Activated B cell treated with CpG ODN at 0.5 μM for 24 hours (primary cell): ENCODE data around the gene LRRC58. TPM values are rescaled to one million over a fixed set of nuclear protein-coding genes. Genes with fewer than 3 reads are reported as not detected.

Source experiments
- ATAC-seq: fragments of 200-7000 bp; cut with Tn5 transposase; one replicate; pipeline ENCODE4 v1.10.0; 2021; ENCODE audit warnings: low read depth, mild to moderate bottlenecking, moderate library complexity
- CTCF ChIA-PET: fragments of 350-600 bp; sonication (Branson Sonifier 250); formaldehyde crosslinking; loops from one replicate; lab custom pipeline; 2021; ENCODE audit warnings: antibody characterized with exemption; lab: Charles Lee
- POLR2A ChIA-PET: fragments of 350-600 bp; sonication (Branson Sonifier 250); formaldehyde crosslinking; loops from one replicate; lab custom pipeline; 2021; ENCODE audit warnings: antibody characterized with exemption; lab: Charles Lee
- DNase-seq: peaks from one replicate; pipeline ENCODE4 v3.0.0; 2022
- H3K27ac Mint-ChIP-seq: one replicate; pipeline ENCODE4 v1.8.0; 2020; ENCODE audit warnings: mixed read lengths
- H3K27me3 Mint-ChIP-seq: one replicate; pipeline ENCODE4 v1.8.0; 2021; ENCODE audit warnings: mixed read lengths
- H3K36me3 Mint-ChIP-seq: one replicate; pipeline ENCODE4 v1.8.0; 2021; ENCODE audit warnings: low read depth, mixed read lengths
- H3K4me1 Mint-ChIP-seq: one replicate; pipeline ENCODE4 v1.8.0; 2021; ENCODE audit warnings: mixed read lengths
- H3K4me3 Mint-ChIP-seq: one replicate; pipeline ENCODE4 v1.8.0; 2020; ENCODE audit warnings: mild to moderate bottlenecking, mixed read lengths
- H3K9me3 Mint-ChIP-seq: one replicate; pipeline ENCODE4 v1.8.0; 2020; ENCODE audit warnings: mixed read lengths
- intact Hi-C: fragments of 100-400 bp; cut with micrococcal nuclease; formaldehyde crosslinking; loops from one replicate; pipeline ENCODE4 v1.15.1; 2024
- total RNA-seq: library from RNA; stranded (reverse); gene quantifications from 2 replicates; pipeline ENCODE4 v1.2.3, GENCODE V29; 2022
- TF ChIP-seq, protein P1 (sequence below): fragments of 200-600 bp; IDR thresholded peaks from one replicate; pipeline ENCODE4 v1.8.0; 2022; ENCODE audit warnings: antibody characterized with exemption, mild to moderate bottlenecking

Gene LRRC58
- total RNA-seq, 1 donor from 2014 or later: 18.3 TPM

DNA sequence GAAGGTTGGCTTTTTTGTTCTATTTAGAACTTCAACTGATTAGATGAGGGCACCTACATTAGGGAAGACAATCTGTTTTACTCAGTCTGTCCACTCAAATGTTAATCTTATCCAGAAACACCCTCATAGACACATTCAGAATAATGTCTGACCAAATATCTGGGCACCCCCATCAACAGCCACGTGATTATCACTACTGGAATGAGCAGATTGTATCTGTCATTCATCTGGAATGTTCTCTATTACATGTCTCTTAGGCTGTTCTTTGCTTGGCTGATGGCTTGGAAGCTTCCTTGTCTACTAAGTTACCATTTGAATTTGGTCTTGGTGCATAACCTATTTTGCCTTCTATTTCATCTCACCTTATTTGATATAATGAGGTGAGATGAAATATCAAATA is 15.7 kb upstream of the LRRC58 start:
- Mint-ChIP-seq H3K4me1 (no peaks in the 10 kb centered on the region), H3K36me3 (peaks cover 4% of the 10 kb centered on the region), H3K4me3 (no peak overlapping the region), H3K27me3 (no peaks in the 10 kb centered on the region), H3K9me3 (no peaks in the 10 kb centered on the region), H3K27ac (no peak overlapping the region)
- TF ChIP-seq, protein P1, sequence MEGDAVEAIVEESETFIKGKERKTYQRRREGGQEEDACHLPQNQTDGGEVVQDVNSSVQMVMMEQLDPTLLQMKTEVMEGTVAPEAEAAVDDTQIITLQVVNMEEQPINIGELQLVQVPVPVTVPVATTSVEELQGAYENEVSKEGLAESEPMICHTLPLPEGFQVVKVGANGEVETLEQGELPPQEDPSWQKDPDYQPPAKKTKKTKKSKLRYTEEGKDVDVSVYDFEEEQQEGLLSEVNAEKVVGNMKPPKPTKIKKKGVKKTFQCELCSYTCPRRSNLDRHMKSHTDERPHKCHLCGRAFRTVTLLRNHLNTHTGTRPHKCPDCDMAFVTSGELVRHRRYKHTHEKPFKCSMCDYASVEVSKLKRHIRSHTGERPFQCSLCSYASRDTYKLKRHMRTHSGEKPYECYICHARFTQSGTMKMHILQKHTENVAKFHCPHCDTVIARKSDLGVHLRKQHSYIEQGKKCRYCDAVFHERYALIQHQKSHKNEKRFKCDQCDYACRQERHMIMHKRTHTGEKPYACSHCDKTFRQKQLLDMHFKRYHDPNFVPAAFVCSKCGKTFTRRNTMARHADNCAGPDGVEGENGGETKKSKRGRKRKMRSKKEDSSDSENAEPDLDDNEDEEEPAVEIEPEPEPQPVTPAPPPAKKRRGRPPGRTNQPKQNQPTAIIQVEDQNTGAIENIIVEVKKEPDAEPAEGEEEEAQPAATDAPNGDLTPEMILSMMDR: no peak
- ChIA-PET POLR2A (interaction anchor here (1.5 kb wide), 1 partner anchor 16 kb away, joined by 4 read pairs; the partner anchor contains the start of gene LRRC58), CTCF (no interaction called here)
- DNase-seq (no peak), ATAC-seq (no peak)
- intact Hi-C loops: no loop called here

DNA sequence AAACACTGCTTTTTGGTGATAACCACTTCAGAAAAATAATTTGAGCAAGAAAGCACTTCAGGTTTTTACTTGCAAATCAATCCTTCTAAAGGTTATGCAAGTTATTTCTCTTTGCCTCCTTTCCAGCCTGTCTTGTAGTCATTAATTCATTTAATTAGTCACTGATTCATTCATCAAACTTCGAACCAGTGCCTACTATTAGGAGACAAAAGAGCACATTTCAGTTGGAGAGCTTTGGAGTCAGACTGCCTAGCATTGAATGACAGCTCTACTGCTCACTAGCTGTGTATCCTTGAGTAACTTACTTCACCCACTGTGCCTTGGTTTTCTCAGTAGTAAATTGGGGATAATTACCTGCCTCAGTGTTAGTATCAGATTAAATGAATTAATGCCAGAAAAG is 14.9 kb upstream of the LRRC58 start:
- intact Hi-C loops: no loop called here
- Mint-ChIP-seq H3K4me3 (no peak overlapping the region), H3K4me1 (no peaks in the 10 kb centered on the region), H3K27me3 (no peaks in the 10 kb centered on the region), H3K9me3 (no peaks in the 10 kb centered on the region), H3K36me3 (peaks cover 2% of the 10 kb centered on the region), H3K27ac (no peak overlapping the region)
- POLR2A ChIA-PET: interaction anchor here (1.5 kb wide), 1 partner anchor 15 kb away, joined by 4 read pairs; the partner anchor contains the start of gene LRRC58
- ATAC-seq (no peak), DNase-seq (no peak)
- CTCF ChIA-PET: interaction anchor here (0.7 to 1.2 kb wide), 2 partner anchors 10 to 53 kb away, joined by 3 to 4 read pairs; no protein-coding TSS in a partner anchor
- TF ChIP-seq, protein P1: no peak

DNA sequence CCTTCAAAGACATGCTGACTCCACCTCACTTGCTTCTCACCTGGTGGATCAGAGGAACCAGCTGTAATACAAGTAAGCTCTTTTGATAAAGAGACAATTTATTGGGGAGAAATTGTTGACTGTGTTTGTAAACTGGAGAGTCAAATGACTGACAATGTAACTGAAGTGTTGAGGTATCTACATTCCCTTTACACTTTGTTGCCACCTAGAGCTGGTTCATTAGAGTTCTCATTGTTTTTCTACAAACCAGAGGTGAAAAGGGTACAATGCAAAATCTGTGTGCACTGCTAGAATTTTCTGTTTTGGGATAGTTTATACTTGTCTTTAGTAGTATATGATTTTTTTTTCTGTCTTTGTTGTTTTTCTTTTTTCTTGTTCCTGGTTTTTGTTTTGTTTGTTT is 8.7 kb upstream of the LRRC58 start:
- H3K4me3 Mint-ChIP-seq: no peak overlapping the region
- H3K4me1 Mint-ChIP-seq: no peaks in the 10 kb centered on the region
- no peaks in the 10 kb centered on the region for H3K36me3 Mint-ChIP-seq
- no peak for DNase-seq
- TF ChIP-seq, protein P1: no peak
- CTCF ChIA-PET: interaction anchor here (1.1 kb wide), 1 partner anchor 114 kb away, joined by 3 read pairs; no protein-coding TSS in a partner anchor
- H3K9me3 Mint-ChIP-seq: no peaks in the 10 kb centered on the region
- H3K27ac Mint-ChIP-seq: no peak overlapping the region
- POLR2A ChIA-PET: no interaction called here
- ATAC-seq: no peak
- no peaks in the 10 kb centered on the region for H3K27me3 Mint-ChIP-seq
- intact Hi-C loops: loop anchor here (10.0 kb wide), 1 partner anchor 533 kb away; no protein-coding TSS in a partner anchor

DNA sequence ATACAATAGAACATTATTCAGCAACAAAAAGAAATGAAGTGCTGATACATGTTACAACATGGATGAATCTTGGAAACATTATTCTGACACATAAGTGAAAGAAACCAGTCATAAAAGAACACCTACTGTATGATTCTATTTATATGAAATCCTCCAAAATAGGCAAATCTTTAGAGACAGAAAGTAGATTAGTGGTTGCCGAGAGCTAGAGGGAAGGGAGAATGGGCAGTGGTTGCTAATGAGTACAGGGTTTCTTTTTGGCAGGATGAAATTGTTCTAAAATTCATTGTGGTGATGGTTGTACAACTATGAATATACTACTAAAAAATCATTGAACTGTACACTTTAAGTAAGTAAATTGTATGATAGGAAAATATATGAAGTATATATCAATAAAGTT is 6.3 kb upstream of the LRRC58 start:
- H3K27me3 Mint-ChIP-seq: no peaks in the 10 kb centered on the region
- CTCF ChIA-PET: no interaction called here
- intact Hi-C loops: loop anchor here (10.0 kb wide), 1 partner anchor 531 kb away; no protein-coding TSS in a partner anchor

DNA sequence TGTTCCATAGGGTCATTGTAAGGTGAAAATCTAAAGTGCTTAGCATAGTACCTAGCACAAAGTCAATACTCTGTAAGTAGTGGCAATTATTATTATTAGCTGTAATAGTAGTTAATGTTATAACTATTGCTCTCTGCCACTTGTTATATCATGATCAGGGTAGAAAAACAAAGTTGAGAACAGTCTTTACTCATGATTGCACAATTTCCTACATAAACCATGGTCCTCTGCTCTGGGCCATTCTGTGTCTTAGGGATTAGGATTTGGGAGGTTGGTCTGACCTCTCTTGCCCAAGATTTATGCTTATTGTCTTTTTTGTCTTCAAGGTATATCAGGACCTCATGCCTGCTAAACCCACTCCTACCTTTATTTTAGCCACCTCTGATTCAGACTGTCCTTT is 4.3 kb upstream of the LRRC58 start:
- ATAC-seq (no peak), DNase-seq (no peak)
- no peaks in the 10 kb centered on the region for H3K9me3 Mint-ChIP-seq
- intact Hi-C loops: loop anchor here (10.0 kb wide), 1 partner anchor 529 kb away; no protein-coding TSS in a partner anchor
- H3K27me3 Mint-ChIP-seq: no peaks in the 10 kb centered on the region
- TF ChIP-seq, protein P1: no peak
- no peak overlapping the region for H3K4me3 Mint-ChIP-seq
- H3K27ac Mint-ChIP-seq: no peak overlapping the region
- CTCF ChIA-PET: interaction anchor here (0.6 kb wide), 1 partner anchor 11 kb away, joined by 3 read pairs; no protein-coding TSS in a partner anchor
- H3K36me3 Mint-ChIP-seq: peaks cover 4% of the 10 kb centered on the region
- peaks cover 8% of the 10 kb centered on the region for H3K4me1 Mint-ChIP-seq
- POLR2A ChIA-PET: no interaction called here

More for the DNA sequence above, 6.3 kb upstream of the LRRC58 start:
- Mint-ChIP-seq H3K27ac (no peak overlapping the region), H3K4me1 (no peaks in the 10 kb centered on the region), H3K4me3 (no peak overlapping the region), H3K36me3 (no peaks in the 10 kb centered on the region), H3K9me3 (no peaks in the 10 kb centered on the region)
- DNase-seq: no peak
- POLR2A ChIA-PET: no interaction called here
- ATAC-seq: no peak
- TF ChIP-seq, protein P1: no peak
